Hippocampal formation (tissue), 2 donors: ENCODE data around the gene OR4D11.

ENCODE experiments used
- DNase-seq, 2 donors: peaks; one replicate each; lab custom pipeline; 2025; lab: John Stamatoyannopoulos, UW

Gene OR4D11

DNA sequence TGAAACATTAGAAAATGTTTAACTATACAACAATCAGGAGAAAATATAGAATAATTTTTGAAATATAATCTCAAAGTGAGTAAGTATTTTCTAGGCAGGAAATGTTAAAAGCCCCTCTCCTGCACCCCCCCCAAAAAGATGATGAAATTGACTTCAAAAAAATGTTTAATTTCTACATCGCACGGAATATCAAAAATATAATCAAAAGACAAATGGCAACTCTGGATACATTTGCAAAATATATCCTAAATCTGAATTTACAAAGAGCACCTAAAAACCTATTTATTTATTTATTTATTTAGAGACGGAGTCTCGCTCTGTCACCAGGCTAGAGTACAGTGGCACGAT is 44.9 kb downstream of the OR4D11 start:
- no peak for DNase-seq

DNA sequence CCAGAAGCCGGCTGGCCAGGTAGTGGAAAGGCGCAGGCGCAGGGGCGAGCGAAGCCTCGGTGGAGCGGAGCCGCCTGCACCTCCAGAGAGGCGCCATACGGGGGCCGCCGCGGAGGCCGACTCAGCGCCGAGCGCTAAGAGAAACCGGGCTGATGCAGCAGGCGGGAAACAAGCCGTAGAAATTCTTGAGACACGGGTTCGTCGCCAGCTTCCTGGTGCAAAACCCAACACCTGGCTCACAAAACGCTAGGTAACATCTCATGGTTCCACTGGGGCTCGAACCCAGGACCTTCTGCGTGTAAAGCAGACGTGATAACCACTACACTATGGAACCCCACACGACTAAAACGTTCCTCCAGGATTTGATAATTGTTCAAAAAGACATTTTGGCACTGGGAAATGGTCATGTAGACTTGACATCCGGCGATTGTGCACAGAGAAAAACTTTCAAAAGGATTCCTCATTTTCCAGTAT is 47.0 kb downstream of the OR4D11 start:
- DNase-seq, result peak; percentile 65 to 76

DNA sequence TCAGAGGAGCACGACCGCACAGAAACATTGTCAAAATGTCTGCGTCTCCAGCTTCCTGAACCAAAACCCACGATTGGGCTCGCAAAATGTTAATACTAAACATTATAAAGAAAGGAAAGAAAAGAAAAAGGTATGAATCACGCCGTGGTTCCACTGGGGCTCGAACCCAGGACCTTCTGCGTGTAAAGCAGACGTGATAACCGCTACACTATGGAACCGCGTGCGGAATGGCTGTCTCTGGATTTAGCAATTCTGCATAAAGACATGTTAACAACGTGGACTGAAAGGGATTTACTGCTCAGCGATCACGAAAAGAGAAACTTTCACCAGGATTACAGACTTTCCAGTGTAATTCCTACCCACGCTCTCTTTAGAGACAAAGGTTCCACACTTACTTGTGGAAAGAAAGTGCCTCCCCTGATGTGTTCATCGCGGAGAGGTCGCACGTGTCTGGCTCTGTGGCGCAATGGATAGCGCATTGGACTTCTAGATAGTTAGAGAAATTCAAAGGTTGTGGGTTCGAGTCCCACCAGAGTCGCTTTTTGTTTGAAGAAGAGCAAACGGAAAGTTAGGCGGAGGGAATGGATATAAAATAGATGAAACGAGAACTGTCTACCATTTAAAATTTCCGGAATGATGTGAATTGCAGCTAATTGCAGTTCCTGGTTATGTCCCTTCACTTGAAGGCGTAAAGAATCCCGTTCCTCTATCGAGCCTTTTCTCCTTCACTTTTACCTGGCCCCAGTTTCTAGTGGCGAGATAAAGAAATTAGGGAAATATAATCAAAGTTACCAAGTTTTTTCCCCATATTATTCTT is 47.7 kb downstream of the OR4D11 start:
- DNase-seq, result peak; percentile 65 to 82

- DNase-seq, result peak; percentile 13 to 56
Observed at GRCh38 chr11:59551659-59552521, 48.5 kb downstream of the OR4D11 start.

DNA sequence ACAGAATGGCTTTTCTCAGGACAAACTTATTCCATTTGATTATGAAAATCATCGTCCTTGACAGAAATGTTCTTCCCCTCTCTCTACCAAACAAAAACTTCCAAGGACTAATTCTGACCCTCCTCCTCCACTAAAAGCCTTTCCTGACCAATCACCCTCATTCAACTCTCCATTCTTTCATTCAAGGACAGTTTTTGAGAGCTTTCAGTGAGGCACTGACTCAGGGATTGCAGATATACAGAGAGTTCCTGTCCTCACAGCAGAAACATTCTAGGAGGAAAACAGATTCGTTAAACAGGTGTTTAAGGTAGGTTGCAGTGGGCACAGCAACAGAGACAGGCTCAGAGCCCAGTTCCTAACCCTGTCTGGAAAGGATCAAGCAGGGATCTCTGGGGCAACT is 49.5 kb downstream of the OR4D11 start:
- DNase-seq, result no peak

DNA sequence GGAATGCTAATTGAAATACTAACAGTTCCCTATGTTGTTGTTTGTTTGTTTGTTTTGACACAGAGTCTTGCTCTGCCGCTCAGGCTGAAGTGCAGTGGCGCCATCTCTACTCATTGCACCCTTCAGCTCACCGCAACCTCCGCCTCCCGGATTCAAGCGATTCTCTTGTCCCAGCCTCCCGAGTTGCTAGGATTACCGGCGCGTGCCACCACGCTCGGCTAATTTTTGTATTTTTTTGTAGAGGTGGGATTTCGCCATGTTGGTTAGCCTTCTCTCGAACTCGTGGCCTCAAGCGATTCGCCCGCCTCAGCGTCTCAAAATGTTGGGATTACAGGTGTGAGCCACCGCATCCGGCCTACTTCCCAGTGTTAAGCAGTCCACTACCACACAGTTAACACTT is 49.9 kb downstream of the OR4D11 start:
- no peak for DNase-seq
